AG08395 (cell line): ENCODE measurements around the gene SLC6A13.
A peak's percentile ranks its signal among the peaks of the same experiment; 100 is the strongest.
"Not testable (repeated sequence)": the region's sequence is repeated elsewhere in the genome, so short reads cannot be mapped to it uniquely, and the experiment has no call there.

ENCODE experiments used
- DNase-seq: peaks from one replicate; pipeline ENCODE4 v3.0.0; 2012; ENCODE audit warnings: mixed read lengths, low spot score

SLC6A13 gene

DNA sequence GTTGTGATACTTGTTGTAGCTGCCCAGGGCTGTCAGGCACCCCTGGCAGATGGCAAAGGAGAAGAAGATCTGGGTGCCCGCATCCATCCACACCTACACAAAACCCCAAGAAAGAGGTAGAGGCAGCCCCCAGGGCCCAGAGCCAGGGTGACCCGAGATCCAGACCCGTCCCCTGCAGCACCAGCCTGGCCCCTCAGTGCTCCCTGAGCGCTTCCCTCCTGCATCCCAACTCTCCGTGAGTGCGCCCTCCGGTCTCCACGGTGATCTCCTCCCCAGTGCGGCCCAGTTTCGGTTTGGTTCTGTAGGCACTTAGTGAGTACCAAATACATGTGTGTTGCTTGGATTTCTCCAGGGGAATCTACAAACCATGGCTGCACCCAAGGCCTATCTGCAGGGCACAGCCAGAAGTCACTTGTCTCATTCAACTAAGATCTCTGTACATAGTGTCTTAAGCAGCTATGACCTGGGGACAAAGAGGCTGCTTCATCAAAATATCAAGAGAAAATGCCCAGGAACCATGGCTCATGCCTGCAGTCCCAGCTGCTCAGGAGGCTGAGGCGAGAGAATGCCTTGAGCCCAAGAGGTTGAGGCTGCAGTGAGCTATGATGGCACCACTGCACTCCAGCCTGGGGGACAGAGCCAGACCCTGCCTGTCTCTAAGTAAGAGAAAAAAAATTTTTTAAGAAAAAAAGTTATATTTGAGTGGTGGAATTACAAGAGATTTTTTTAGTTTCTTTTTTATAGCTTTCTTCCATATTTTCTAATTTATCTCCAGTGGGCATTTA, 64.5 kb downstream of the SLC6A13 start:
- DNase-seq: no peak

- DNase-seq: no peak
Measured at GRCh38 chr12:197347-197746, 65.3 kb downstream of the SLC6A13 start.

GRCh38 chr12:196436-196835, 66.2 kb downstream of the SLC6A13 start:
- DNase-seq: no peak

GRCh38 chr12:195951-196350, 66.7 kb downstream of the SLC6A13 start:
- DNase-seq: no peak

- no peak for DNase-seq
Measured at GRCh38 chr12:195156-195555, 67.5 kb downstream of the SLC6A13 start.

DNA sequence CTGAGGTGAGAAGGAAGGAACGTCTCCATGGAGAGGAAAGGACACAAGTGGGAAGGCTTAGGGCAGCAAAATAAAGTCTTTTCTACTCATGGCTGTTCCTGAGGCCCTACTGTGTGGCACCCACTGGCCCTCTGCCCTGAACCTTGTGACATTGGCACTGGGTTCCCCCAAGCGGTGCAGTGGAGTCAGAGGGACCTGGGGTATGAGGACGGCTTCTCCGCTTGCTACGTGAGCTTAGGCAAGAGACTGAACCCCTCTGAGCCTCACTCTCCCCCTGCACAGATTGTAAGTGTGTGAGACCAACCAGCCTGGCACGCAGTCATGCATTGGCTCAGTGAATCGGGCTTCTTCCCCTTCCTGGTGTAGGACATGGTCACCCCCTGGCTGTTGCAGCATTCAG, 68.4 kb downstream of the SLC6A13 start:
- no peak for DNase-seq

DNA sequence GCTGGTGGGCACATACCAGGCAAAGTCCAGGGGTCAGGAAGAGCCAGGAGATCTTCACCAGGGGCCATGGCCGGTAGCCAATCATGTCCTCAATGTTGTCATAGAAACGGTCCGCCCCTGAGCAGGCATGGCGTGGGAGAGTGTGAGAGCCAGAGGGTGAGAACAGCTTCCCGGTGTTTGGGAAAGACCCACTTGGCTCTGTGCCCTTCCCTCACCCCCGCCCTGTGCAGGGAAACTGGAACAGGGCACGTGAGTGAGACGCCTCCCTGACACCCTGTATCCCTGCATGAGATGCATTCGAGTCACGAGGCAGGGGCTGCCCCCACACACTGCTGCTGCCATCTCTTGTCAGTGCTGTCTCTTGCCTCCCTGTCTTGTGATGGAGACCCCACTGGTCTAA, 69.4 kb downstream of the SLC6A13 start:
- no peak for DNase-seq

DNA sequence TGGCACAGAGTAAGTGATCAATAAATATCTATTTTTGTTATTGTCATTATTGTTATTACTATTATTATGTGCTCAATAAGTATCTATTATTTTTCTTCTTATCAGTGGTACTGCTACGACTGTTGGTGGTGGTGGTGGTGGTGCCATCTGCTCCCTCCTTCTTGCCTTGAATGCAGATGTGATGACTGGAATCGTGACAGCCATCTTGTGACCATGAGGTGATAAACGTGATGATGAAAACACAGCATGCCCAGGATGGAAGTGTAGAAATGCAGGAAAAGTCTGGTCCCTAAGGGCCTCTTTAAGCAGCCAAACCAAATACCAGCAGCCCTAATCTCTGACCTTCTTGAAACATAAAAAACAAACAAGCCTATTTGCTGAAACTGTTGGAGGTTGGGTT, 71.1 kb downstream of the SLC6A13 start:
- no peak for DNase-seq

GRCh38 chr12:190881-191280, 71.8 kb downstream of the SLC6A13 start:
- no peak for DNase-seq

DNA sequence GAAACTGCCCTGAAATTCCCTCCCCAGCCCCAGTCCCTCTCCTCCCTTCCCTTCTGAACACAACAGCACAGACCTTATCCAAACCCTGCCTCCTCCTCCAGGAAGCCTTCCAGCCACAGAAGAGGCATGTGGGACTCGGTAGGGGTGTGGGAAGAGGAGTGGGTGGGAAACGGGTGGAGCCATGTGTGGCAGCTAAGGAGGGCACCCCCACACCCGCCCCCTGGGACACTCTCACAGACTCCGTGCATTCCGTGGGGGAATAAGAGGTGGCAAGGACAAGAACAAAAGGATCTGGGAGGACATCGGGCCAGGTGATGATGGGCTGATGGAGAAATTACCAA, 73.0 kb downstream of the SLC6A13 start:
- no peak for DNase-seq

GRCh38 chr12:188910-189621, 73.6 kb downstream of the SLC6A13 start:
- DNase-seq: peak; percentile 86

GRCh38 chr12:187986-188909, 74.4 kb downstream of the SLC6A13 start:
- not testable (repeated sequence) for DNase-seq

- DNase-seq: no peak
Measured at GRCh38 chr12:186006-186625, 76.5 kb downstream of the SLC6A13 start.

DNA sequence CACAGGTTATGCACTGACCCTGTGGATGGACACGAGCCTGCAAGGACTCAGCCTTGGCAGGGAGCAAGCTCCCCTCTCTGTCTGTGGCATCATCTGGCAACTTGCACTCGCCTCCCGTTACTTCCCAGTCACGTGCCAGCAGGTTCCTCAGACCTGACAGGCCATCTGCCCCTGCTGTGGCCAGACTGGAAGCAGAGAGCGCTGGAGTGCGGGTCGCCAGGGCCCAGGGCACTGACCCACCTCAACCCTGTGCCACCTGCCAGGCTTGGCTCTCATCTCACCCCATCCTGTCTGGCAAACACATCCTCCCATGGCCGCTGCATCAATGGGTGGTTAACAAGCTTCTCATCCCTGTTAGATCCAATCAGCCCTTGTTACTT, 77.1 kb downstream of the SLC6A13 start:
- no peak for DNase-seq

DNA sequence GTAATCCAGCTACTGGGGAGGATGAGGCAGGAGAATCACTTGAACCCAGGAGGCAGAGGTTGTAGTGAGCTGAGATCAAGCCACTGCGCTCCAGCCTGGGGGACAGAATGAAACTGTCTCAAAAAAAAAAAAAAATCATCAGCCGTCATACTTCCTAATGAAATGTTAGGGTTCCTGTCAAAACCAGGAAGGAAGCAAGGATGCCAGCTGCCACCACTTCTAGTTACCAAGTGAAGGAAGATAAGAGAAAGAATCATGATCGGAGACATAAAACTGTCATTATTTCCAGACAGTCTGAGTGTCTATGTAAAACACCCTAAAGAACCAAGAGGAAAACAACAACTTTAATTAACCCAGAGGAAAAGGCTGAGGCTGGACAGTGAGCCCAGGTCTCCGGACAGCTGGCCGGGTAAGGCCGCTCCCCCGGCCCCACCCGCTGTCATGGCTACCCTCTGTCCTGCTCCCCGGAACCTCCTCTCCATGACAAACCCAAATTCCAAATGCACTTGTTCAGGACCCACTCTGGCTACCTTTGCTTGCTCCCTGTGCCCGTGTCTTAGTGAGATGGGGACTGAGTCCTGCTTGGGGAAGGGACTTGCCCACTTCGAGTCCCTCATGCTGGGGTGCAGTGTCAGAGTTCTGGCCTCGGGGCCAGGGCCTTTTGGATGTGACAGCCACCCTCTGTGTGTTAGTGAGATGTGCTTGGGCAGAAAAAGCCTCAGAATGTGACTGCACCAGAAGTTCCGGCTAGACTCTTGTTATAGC, 77.6 kb downstream of the SLC6A13 start:
- no peak for DNase-seq

GRCh38 chr12:182381-182892, 80.2 kb downstream of the SLC6A13 start:
- DNase-seq: peak; percentile 88

GRCh38 chr12:181921-182320, 80.7 kb downstream of the SLC6A13 start:
- no peak for DNase-seq

DNA sequence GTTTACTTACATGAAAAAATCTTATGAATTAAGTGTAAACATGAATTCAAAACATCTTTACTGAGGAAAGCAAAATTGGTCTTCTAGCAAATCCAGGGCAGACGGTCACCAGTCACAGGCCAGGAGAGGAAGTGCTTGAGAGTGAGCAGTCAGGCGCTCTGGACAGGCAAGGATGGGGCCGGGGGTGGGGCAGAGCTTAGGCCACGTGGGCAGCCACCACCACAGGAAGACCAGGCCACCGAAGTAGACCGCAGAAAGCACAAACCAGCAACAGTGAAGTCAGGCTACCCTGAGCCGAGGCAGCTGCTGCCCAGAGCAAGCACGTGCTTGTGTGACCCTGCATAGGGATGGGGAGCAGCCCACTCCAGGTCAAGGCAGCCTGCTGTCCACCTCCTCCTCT, 82.2 kb downstream of the SLC6A13 start:
- DNase-seq: no peak

DNA sequence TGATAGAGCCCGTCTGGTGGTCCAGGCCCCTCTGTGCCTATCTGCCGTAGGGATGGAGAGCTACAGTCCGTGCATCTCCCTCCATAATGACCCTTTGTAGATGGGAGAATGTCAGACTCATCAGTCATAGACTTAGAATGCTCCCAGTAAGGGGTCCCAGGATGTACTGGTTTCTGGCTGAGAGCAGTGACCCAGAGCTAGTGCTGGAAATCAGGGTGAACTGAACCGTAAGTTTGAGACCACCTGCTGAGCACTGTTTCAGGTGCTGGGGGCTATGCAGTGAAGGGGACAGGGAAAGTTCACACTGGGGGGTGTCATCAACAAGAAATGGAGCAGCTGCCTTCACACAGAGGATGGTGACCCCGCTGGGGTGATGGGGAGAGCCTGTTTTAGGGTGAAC, 82.8 kb downstream of the SLC6A13 start:
- no peak for DNase-seq

- DNase-seq: no peak
Measured at GRCh38 chr12:179131-179884, 83.3 kb downstream of the SLC6A13 start.

DNA sequence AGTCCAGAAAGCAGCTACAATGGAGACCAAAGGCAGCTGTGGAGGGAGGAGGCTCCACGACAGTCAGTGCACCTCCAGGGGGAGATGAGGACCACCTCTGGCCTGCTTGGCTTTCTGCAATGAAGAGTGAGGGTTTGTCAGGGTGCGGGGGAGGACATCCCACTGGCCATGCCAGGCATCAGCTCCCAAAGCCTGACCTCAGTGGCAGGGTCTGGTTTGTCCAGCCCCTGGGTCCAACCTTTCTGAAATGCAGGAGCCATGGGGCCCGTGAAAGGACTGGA, 83.9 kb downstream of the SLC6A13 start:
- DNase-seq: no peak
